Mesenchymal stem cell (in vitro differentiated cells and primary cell): ENCODE measurements around the gene CUBN.
A peak's percentile ranks its signal among the peaks of the same experiment; 100 is the strongest.

Source experiments
- DNase-seq: peaks from one replicate; pipeline ENCODE4 v3.0.0-alpha.2; 2013
- H2AFZ ChIP-seq: one replicate; pipeline ENCODE4 v1.6.1; 2013; ENCODE audit warnings: low read depth, mild to moderate bottlenecking, control low read depth, inconsistent platforms, low read length, moderate library complexity
- H2AK5ac ChIP-seq: 2 replicates; pipeline ENCODE4 v1.6.1; 2013; ENCODE audit warnings: low read length, moderate library complexity, mild to moderate bottlenecking, inconsistent platforms; ENCODE audit not compliant: severe bottlenecking
- H2BK120ac ChIP-seq: one replicate; pipeline ENCODE4 v1.6.1; 2013; ENCODE audit warnings: low read depth, mild to moderate bottlenecking, inconsistent platforms, low read length, moderate library complexity
- H2BK12ac ChIP-seq, 2 experiments: one replicate each; pipeline ENCODE4 v1.6.1; 2013; ENCODE audit warnings: inconsistent platforms in 2 of 2, low read length in 2 of 2, mild to moderate bottlenecking in 2 of 2, moderate library complexity in 2 of 2, control low read depth in 1 of 2
- H2BK15ac ChIP-seq: one replicate; pipeline ENCODE4 v1.6.1; 2013; ENCODE audit warnings: mild to moderate bottlenecking, low read depth, inconsistent platforms; ENCODE audit not compliant: poor library complexity, severe bottlenecking
- H2BK5ac ChIP-seq: 2 replicates; pipeline ENCODE4 v1.6.1; 2013; ENCODE audit warnings: low read depth, mild to moderate bottlenecking, low read length, control low read depth, inconsistent platforms; ENCODE audit not compliant: poor library complexity, severe bottlenecking
- H3K14ac ChIP-seq, 2 experiments: one replicate each; pipeline ENCODE4 v1.6.1; 2013; ENCODE audit warnings: inconsistent platforms in 2 of 2, low read length in 2 of 2, control low read depth in 1 of 2, mild to moderate bottlenecking in 1 of 2, moderate library complexity in 1 of 2
- H3K18ac ChIP-seq, 2 experiments: one replicate each; pipeline ENCODE4 v1.6.1; 2013; ENCODE audit warnings: inconsistent platforms in 2 of 2, low read length in 2 of 2, control low read depth in 1 of 2, low read depth in 1 of 2, mild to moderate bottlenecking in 1 of 2
- H3K23ac ChIP-seq, 2 experiments: one replicate each; pipeline ENCODE4 v1.6.1; 2013; ENCODE audit warnings: inconsistent platforms in 2 of 2, low read length in 2 of 2, mild to moderate bottlenecking in 2 of 2, moderate library complexity in 2 of 2, control low read depth in 1 of 2
- H3K27ac ChIP-seq: 2 replicates; pipeline ENCODE4 v1.5.1; 2013; ENCODE audit warnings: mild to moderate bottlenecking, moderate library complexity, low read length, control low read depth, inconsistent platforms; ENCODE audit not compliant: poor library complexity, severe bottlenecking
- H3K27me3 ChIP-seq, 2 experiments: 2 replicates each; pipeline versions ENCODE4 v1.6.1 to v1.7.0; 2013; ENCODE audit warnings: low read length in 2 of 2, mild to moderate bottlenecking in 2 of 2, moderate library complexity in 2 of 2, control low read depth in 1 of 2, inconsistent platforms in 1 of 2; ENCODE audit not compliant: control insufficient read depth in 1 of 2, insufficient read depth in 1 of 2
- H3K36me3 ChIP-seq, 2 experiments: 2 replicates each; pipeline versions ENCODE4 v1.6.1 to v1.7.0; 2013; ENCODE audit warnings: low read length in 2 of 2, control low read depth in 1 of 2, inconsistent platforms in 1 of 2, low read depth in 1 of 2, mild to moderate bottlenecking in 1 of 2; ENCODE audit not compliant: insufficient read depth in 2 of 2, control insufficient read depth in 1 of 2
- H3K4ac ChIP-seq, 2 experiments: one replicate each; pipeline ENCODE4 v1.6.1; 2013; ENCODE audit warnings: inconsistent platforms in 2 of 2, low read length in 2 of 2, mild to moderate bottlenecking in 2 of 2, moderate library complexity in 2 of 2, control low read depth in 1 of 2, low read depth in 1 of 2
- H3K4me1 ChIP-seq: 2 replicates; pipeline ENCODE4 v1.6.1; 2013; ENCODE audit warnings: low read depth, low read length, control low read depth; ENCODE audit not compliant: control insufficient read depth, insufficient read depth
- H3K4me2 ChIP-seq: 2 replicates; pipeline ENCODE4 v1.6.1; 2013; ENCODE audit warnings: low read length, mild to moderate bottlenecking, inconsistent platforms; ENCODE audit not compliant: poor library complexity, severe bottlenecking
- H3K4me3 ChIP-seq, 2 experiments: 2 replicates each; pipeline versions ENCODE4 v1.5.1 to v1.7.0; 2013; ENCODE audit warnings: low read length in 2 of 2, mild to moderate bottlenecking in 2 of 2, control low read depth in 1 of 2, low read depth in 1 of 2; ENCODE audit not compliant: insufficient read depth in 1 of 2
- H3K79me1 ChIP-seq: replicated peaks from 2 replicates; pipeline ENCODE4 v1.6.1; 2013; ENCODE audit warnings: mild to moderate bottlenecking, control low read depth, low read length, inconsistent platforms; ENCODE audit not compliant: poor library complexity, severe bottlenecking
- H3K9ac ChIP-seq: 2 replicates; pipeline ENCODE4 v1.7.0; 2013; ENCODE audit warnings: mild to moderate bottlenecking, low read length, moderate library complexity
- H3K9me3 ChIP-seq: 2 replicates; pipeline ENCODE4 v1.7.0; 2013; ENCODE audit warnings: mild to moderate bottlenecking, low read length; ENCODE audit not compliant: control insufficient read depth
- H4K8ac ChIP-seq: one replicate; pipeline ENCODE4 v1.6.1; 2013; ENCODE audit warnings: inconsistent platforms, mild to moderate bottlenecking, low read length, moderate library complexity
- H4K91ac ChIP-seq: one replicate; pipeline ENCODE4 v1.6.1; 2013; ENCODE audit warnings: mild to moderate bottlenecking, low read length, inconsistent platforms
- WGBS: methylation state at CpG from one replicate; pipeline ENCODE4 v1.1.7; 2013; ENCODE audit warnings: mixed read lengths; 5-methylcytosine and 5-hydroxymethylcytosine counted together

The CUBN gene

GRCh38 chr10:16987206-16987621, 142.4 kb downstream of the CUBN start:
- peak overlapping the region in 1 of 2 experiments; percentile 7 for H3K4me3 ChIP-seq
- peak overlapping the region in 1 of 2 experiments; percentile 85 for H3K18ac ChIP-seq
- H2BK5ac ChIP-seq = peak overlapping the region; percentile 100

GRCh38 chr10:16986406-16987205, 143.0 kb downstream of the CUBN start:
- Histone ChIP-seq H3K23ac (no peak overlapping the region), H2AFZ (peak overlapping the region; percentile 70), H3K4ac (peak overlapping the region; percentile 20 to 94), H3K4me3 (peak overlapping the region in 1 of 2 experiments; percentile 7), H3K36me3 (peaks cover 0 to 5% of the 10 kb centered on the region in 2 experiments), H2BK12ac (peak overlapping the region; percentile 71 to 96), H4K91ac (peak overlapping the region; percentile 77), H3K18ac (peak overlapping the region; percentile 75 to 94), H3K79me1 (no peaks in the 10 kb centered on the region), H4K8ac (peak overlapping the region; percentile 78), H2AK5ac (peak overlapping the region; percentile 73), H3K27ac (peak overlapping the region; percentile 100), H2BK15ac (peak overlapping the region; percentile 80), H3K4me2 (no peak overlapping the region), H2BK5ac (peak overlapping the region; percentile 100), H3K14ac (peak overlapping the region in 1 of 2 experiments; percentile 84), H3K4me1 (peaks cover 23% of the 10 kb centered on the region), H2BK120ac (peak overlapping the region; percentile 98), H3K9me3 (no peaks in the 10 kb centered on the region), H3K27me3 (no peaks in the 10 kb centered on the region), H3K9ac (peak overlapping the region; percentile 89)
- WGBS = 24% methylated on average over 10 of the region's 10 CpGs
- DNase-seq = peak; percentile 77

More at GRCh38 chr10:16987206-16987621, 142.4 kb downstream of the CUBN start:
- no peaks in the 10 kb centered on the region for H3K27me3 ChIP-seq
- no peaks in the 10 kb centered on the region for H3K9me3 ChIP-seq
- no peak overlapping the region for H2AFZ ChIP-seq
- no peak overlapping the region for H3K4me2 ChIP-seq
- no peak overlapping the region for H3K14ac ChIP-seq
- H3K4me1 ChIP-seq = peaks cover 23% of the 10 kb centered on the region
- no peaks in the 10 kb centered on the region for H3K79me1 ChIP-seq
- H2AK5ac ChIP-seq = peak overlapping the region; percentile 52
- H4K91ac ChIP-seq = no peak overlapping the region
- H2BK12ac ChIP-seq = peak overlapping the region; percentile 32 to 57
- H2BK15ac ChIP-seq = no peak overlapping the region
- peak overlapping the region; percentile 74 for H2BK120ac ChIP-seq
- H3K4ac ChIP-seq = peak overlapping the region in 1 of 2 experiments; percentile 87
- peak; percentile 81 for DNase-seq
- no peak overlapping the region for H3K23ac ChIP-seq
- H3K27ac ChIP-seq = peak overlapping the region; percentile 100
- peak overlapping the region; percentile 31 for H4K8ac ChIP-seq
- H3K36me3 ChIP-seq = peaks cover 0 to 5% of the 10 kb centered on the region in 2 experiments
- 29% methylated on average over 4 of the region's 4 CpGs for WGBS
- peak overlapping the region; percentile 89 for H3K9ac ChIP-seq

- no peaks in the 10 kb centered on the region for H3K79me1 ChIP-seq
- no peaks in the 10 kb centered on the region for H3K27me3 ChIP-seq
- H3K4me3 ChIP-seq = no peak overlapping the region
- peak overlapping the region; percentile 62 for H4K91ac ChIP-seq
- no peak for DNase-seq
- peak overlapping the region; percentile 89 for H3K9ac ChIP-seq
- peak overlapping the region; percentile 100 for H2BK5ac ChIP-seq
- H2AFZ ChIP-seq = peak overlapping the region; percentile 31
- H3K36me3 ChIP-seq = peaks cover 0 to 5% of the 10 kb centered on the region in 2 experiments
- peak overlapping the region; percentile 80 for H2BK15ac ChIP-seq
- H2BK12ac ChIP-seq = peak overlapping the region in 1 of 2 experiments; percentile 85
- no peak overlapping the region for H3K14ac ChIP-seq
- H3K18ac ChIP-seq = peak overlapping the region; percentile 75 to 94
- peaks cover 23% of the 10 kb centered on the region for H3K4me1 ChIP-seq
- WGBS = 75% methylated on average over 2 of the region's 5 CpGs
- no peak overlapping the region for H3K23ac ChIP-seq
- H3K9me3 ChIP-seq = no peaks in the 10 kb centered on the region
- peak overlapping the region; percentile 70 for H2AK5ac ChIP-seq
- peak overlapping the region; percentile 42 to 94 for H3K4ac ChIP-seq
- H3K27ac ChIP-seq = peak overlapping the region; percentile 100
- no peak overlapping the region for H3K4me2 ChIP-seq
- peak overlapping the region; percentile 98 for H2BK120ac ChIP-seq
- H4K8ac ChIP-seq = peak overlapping the region; percentile 98
Measured at GRCh38 chr10:16986082-16986405, 143.6 kb downstream of the CUBN start.

GRCh38 chr10:16984242-16984641, 145.4 kb downstream of the CUBN start:
- H3K9me3 ChIP-seq = no peaks in the 10 kb centered on the region
- H2BK5ac ChIP-seq = no peak overlapping the region
- H3K27me3 ChIP-seq = no peaks in the 10 kb centered on the region
- no peak overlapping the region for H3K4me3 ChIP-seq
- H3K4me2 ChIP-seq = no peak overlapping the region
- no peak overlapping the region for H3K23ac ChIP-seq
- no peaks in the 10 kb centered on the region for H3K36me3 ChIP-seq
- no peak overlapping the region for H2BK12ac ChIP-seq
- H3K79me1 ChIP-seq = no peaks in the 10 kb centered on the region
- H3K4me1 ChIP-seq = peaks cover 19% of the 10 kb centered on the region
- no peak overlapping the region for H2BK15ac ChIP-seq
- no peak overlapping the region for H3K14ac ChIP-seq
- no peak overlapping the region for H3K9ac ChIP-seq
- H4K8ac ChIP-seq = no peak overlapping the region
- H3K4ac ChIP-seq = no peak overlapping the region
- no peak overlapping the region for H2BK120ac ChIP-seq
- peak overlapping the region; percentile 91 for H2AK5ac ChIP-seq
- no peak overlapping the region for H4K91ac ChIP-seq
- H3K18ac ChIP-seq = no peak overlapping the region
- H2AFZ ChIP-seq = no peak overlapping the region
- H3K27ac ChIP-seq = peak overlapping the region; percentile 22
- WGBS = 100% methylated on average over 2 of the region's 3 CpGs
- no peak for DNase-seq
